Lower leg skin (tissue), 3 donors: Measurements from ENCODE around the gene BRD7.

Experiments
- POLR2A ChIP-seq, 2 donors: fragments of 450-650 bp; IDR thresholded peaks; one replicate each; pipeline ENCODE4 v1.6.1; 2016 to 2017; ENCODE audit warnings: antibody characterized with exemption in 2 of 2, mild to moderate bottlenecking in 1 of 2, moderate library complexity in 1 of 2
- TF ChIP-seq, protein P1 (sequence below), 3 donors: fragments of 450-650 bp; IDR thresholded peaks; one replicate each; pipeline ENCODE4 v1.5.1; 2016; ENCODE audit warnings: antibody characterized with exemption in 3 of 3, mild to moderate bottlenecking in 3 of 3, moderate library complexity in 2 of 3

DNA sequence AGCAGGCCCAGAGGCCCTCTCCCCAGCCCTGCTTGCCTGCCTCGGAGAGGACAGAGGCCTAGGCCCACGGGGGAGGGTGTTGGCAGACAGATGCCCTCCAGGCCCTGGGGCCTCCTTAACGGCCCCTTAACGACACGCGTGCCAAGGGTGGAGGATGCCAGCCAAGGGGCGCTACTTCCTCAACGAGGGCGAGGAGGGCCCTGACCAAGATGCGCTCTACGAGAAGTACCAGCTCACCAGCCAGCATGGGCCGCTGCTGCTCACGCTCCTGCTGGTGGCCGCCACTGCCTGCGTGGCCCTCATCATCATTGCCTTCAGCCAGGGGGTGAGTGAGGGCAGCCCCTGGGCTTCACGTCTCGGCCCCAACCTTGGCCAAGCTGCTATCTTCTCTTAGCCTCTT lies 80.8 kb downstream of the BRD7 start:
- TF ChIP-seq, protein P1, sequence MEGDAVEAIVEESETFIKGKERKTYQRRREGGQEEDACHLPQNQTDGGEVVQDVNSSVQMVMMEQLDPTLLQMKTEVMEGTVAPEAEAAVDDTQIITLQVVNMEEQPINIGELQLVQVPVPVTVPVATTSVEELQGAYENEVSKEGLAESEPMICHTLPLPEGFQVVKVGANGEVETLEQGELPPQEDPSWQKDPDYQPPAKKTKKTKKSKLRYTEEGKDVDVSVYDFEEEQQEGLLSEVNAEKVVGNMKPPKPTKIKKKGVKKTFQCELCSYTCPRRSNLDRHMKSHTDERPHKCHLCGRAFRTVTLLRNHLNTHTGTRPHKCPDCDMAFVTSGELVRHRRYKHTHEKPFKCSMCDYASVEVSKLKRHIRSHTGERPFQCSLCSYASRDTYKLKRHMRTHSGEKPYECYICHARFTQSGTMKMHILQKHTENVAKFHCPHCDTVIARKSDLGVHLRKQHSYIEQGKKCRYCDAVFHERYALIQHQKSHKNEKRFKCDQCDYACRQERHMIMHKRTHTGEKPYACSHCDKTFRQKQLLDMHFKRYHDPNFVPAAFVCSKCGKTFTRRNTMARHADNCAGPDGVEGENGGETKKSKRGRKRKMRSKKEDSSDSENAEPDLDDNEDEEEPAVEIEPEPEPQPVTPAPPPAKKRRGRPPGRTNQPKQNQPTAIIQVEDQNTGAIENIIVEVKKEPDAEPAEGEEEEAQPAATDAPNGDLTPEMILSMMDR (IDR thresholded peaks at IDR 0.05), result no peak
- no peak for TF ChIP-seq POLR2A (IDR thresholded peaks at IDR 0.05)
